ENCODE measurements around the gene PRKCZ.
"Not testable (repeated sequence)": the region's sequence is repeated elsewhere in the genome, so short reads cannot be mapped to it uniquely, and the experiment has no call there.

PRKCZ gene

DNA sequence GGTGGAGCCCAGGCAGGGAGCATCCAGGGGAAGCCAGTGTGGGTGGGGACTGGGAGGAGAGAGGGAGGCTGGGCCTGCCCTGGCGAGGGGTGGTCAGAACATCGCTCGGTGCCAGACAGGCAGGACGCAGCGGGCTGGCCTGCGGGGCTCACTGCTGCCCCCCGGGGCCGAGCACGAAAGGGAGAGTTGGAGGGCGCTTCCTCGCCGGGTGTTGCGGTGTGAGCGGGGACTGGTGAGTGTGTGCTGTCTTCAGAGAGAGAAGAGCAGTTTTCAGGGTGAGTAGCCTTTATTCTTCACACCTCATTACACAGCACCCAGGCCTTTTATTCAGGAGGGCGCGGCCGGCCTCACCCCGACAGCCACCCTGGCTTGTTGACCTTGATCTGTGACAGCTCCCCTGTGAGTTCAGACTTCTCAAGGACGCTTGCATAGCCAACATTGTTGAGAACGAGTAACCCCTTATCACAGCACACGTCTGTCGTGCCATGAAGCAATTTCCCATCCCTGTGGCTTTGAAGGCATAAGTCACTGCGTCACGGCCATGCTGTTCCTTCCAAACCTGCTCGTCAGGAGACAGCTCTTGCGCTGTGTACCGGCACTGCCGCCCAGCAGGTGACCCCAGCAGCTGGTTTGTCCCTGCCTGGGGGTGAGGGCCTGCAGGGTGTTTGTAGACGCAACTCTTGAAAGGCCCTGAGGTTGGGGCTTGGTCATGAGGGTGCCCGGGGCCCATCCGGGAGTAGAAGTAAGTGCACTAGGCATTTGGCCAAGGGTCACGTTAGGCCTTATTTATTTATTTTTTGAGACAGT is 54.6 kb downstream of the PRKCZ start:
- DNase-seq: no peak

DNA sequence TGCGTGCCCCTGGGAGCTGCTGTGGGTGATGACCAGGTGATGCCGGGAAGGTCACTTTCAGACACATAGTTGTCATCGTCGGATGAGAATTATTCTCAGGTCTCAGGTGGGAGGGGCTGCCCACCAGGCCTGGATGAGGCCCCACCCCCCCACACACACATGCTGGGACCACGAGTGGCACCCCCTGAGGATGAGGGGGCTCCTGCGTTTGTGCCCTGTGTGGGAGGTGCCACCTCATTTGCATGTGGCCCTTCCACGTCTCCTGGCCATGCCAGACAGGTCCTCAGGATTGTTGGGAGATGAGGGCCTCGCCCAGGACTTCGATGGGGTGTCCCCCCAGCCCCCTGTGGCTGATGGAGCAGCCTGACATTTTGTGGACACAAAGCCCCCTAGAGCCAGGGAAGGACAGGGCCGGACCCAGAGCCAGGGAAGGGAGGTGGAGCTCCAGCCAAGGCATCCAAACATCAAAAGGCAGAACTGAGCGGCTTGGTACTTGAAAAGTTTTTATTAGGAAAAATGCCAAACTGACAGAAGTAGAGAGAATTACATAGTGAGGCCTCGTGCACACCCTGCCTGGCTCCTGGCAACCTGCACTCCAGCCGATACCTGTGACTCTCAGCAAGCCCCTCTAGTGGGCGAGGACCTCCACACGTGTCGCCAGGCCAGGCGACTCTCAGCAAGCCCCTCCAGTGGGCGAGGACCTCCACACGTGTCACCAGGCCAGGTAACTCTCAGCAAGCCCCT is 55.7 kb downstream of the PRKCZ start:
- no peak for DNase-seq

DNA sequence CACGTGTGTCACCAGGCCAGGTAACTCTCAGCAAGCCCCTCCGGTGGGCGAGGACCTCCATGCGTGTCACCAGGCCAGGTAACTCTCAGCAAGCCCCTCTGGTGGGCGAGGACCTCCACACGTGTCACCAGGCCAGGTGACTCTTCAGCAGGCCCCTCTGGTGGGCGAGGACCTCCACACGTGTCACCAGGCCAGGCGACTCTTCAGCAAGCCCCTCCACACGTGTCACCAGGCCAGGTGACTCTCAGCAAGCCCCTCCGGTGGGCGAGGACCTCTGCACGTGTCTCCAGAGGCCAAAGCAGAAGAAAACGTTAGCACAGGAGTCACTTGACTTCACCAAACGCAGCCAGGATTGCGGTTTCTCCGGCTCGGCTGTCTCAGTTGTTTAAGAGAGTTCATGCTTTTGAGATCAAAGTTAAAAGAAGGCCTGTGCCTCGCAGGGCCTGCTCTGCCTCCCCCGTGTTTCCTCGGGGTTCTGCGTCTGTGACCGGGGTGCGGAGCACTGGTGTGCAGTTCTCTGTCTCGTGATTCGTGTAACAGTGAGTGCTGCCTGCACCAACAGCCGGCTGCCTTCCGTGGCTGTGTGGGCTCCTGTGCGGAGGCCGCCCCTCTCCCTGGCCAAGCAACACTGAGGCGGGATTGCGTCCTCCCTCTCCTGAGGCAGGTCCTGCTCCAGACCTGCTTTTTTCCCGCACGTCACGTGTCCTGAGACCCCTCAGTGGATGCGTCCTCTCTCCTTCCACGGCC is 56.6 kb downstream of the PRKCZ start:
- DNase-seq: no peak

DNA sequence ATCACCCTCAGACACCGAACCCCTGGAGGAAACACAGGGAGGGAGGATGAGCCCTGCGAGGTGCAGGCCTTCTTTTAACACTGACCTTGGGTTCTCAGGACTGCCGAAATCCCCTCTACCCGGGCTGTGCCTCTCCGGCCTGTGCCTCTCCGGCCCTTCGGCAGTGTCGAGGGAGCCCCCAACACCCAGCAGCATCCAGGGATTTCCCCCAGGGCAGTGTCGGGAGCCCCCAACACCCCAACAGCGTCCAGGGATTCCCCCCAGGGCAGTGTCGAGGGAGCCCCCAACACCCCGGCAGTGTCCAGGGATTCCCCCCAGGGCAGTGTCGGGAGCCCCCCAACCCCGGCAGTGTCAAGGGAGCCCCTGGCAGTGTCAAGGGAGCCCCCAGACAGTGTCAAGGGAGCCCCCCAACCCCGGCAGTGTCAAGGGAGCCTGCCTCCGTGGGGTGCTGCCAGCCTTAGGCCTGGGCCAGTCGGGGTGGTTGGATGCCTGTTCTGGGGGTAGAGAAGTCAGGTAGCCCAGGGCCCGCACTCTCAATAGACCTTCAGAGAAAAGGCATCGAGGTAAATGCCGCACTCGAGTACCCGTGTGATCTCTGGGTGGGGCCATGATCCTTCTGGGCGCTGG is 57.5 kb downstream of the PRKCZ start:
- no peak for DNase-seq

DNA sequence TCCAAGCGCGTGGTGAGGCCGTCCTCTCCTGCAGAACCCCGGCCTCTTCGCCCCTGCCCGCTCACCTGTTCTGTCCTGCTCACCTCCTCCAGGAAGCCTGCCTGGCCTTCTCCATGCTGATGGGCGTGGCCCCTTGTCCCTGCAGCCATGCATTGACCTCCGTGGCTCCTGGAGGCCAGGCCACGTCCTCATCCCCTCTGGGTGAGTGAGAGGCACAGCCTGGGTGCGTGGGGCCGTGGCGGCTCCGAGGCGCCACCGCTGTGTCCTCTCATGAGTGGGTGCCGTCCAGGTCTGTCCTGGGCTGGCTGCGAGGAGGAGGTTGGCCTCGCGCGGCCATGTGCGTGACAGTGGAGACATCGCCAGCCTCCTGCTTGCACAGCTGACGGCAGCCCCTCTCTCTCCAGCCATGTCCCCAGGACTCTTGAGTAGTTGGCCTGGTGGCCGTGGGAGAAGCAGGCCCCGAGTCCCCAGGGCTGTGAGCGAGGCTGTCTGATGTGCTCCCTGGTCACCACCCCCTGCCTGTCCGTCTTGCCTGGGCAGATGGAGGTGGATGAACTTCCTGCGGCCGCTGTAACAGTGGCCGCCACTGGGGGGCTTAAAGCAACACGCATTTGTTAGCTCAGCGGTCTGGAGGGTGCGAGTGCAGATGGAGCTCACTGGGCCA is 58.1 kb downstream of the PRKCZ start:
- no peak for DNase-seq

DNA sequence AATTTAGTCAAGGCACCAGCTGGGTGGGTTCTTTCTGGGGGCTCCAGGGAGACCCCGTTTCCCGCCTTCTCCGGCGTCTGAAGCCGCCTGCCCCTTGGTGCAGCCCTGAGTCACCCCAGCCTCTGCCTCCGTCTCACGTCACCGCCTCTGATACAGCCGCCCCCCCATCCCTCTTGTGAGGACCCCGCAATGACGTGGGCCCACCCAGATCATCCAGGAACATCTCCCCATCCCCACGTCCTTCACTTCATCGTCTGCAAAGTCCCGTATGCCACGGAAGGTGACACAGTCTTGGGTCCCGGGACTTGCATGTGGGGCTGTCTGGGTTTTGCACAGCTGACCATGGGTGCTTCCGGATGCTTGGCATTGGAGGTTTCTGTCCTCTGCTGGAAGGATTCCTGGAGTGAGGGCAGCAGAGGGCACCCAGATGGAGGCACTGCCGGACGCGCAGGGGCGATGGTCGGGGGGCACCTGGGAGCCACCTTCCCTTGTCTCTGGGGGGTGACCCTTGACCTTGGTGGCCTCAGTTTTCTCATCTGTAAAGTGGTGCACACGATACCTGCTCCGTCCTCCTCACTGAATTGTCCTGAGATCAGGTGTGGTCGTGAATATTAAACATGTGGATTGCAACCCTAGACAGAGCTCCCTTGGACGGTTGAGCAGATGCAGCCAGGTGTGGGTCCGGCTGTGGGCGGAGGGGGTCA is 58.8 kb downstream of the PRKCZ start:
- no peak for DNase-seq

DNA sequence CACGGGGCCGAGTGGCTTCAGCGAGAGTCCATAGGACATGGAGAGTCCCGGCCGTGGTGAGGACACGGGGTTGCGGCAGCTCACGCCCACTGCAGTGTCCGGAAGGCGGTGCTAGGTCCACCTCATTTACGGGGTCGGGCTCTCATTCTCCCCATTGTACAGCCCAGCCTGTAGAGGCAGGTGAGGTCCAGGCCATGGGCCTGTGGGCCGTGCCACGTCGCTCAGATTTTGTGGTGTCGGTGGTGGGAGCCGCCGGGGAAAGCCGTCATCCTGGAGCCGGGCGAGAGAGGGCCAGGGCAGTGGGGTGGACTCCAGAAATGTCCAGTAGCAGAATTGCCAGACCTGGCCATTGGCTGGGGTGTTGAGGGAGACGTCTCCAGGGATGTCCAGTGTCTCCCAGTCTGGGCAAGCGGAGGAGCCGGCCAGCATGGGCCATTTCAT is 59.4 kb downstream of the PRKCZ start:
- DNase-seq: no peak

DNA sequence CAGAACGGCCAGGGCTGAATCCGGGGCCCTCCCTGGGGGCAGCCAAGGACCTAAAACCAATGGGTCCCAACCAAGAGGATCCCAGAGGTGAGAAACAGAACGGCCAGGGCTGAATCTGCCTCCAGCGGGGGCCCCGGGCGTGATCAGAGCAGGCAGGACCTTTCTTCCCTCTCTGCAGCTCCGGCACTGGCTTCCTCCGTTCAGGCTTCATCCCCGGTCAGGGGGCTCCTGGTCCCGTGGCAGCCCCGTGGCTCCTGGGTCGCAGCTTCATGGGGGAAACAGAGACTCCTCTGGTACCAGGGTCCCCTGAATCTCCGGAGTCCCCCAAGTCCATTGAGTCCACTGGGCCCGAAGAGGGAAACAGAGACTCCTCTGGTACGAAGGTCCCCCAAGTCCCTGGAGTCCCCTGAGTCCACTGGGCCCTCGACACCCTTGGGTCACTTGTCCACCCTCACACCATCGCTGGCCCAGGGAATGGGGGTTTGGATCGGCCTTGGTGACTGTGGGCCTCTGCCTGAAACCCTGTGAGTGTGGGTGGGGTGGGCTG is 60.1 kb downstream of the PRKCZ start:
- DNase-seq: no peak

DNA sequence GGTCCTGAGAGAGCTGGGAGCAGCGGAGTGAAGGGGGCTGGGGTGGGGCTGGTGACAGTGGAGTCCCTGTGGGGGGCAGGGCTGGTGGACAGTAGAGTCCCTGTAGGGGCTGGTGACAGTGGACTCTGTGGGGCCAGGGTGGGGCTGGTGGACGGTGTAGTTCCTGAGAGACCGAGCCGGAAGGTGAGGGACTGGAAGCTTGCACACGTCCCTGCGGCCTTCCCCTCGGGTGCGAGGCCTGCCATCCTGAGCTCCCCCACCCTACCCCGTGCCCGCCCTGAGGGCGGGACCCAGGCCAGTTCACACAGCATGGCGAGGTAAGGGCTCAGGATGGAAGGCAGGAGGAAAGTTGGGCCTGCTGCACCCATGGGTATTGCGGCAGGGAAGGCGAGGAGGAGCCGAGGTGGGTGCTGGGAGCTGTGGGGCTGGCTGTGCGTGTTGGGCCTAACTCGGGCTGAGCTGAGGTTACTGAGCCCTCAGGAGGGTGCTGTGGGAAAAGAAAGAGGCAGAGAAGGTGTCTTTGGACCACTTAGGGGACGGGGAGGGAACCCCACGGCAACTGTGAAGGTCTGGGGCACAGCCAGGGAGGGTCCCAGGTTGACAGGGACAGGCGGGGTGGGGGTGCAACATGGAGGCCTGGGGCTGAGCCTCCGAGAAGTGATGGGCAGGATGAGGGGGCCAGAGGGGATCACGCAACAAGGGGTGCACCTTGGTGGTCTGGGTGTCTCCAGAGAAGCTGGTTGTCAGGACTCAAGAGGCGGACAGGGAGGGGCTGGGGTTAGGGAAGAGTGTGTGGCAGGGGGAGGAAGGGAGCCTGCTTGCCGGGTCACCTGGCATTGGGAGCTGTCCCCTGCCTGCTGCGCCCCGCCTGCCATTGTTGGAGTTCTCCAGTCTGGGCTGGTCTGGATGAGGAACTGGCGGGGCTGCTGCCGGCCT is 60.8 kb downstream of the PRKCZ start:
- DNase-seq: no peak

DNA sequence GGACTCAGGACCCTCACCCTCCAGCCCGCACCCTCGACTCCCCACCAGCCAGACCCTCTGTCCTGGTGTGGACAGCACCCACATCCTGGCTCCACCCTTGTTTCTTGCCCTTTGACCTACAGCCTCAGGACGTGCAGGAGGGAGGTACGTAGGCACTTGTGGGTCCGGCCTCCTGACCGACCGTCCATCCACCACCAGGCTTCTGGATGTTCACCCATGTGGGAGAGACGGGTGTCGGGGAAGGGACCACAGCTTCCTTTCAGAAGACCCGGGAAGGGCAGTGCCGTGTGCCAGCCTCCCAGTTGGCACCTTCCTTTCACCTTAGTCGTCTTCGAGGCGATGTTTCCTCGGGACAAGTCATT is 61.4 kb downstream of the PRKCZ start:
- no peak for DNase-seq

DNA sequence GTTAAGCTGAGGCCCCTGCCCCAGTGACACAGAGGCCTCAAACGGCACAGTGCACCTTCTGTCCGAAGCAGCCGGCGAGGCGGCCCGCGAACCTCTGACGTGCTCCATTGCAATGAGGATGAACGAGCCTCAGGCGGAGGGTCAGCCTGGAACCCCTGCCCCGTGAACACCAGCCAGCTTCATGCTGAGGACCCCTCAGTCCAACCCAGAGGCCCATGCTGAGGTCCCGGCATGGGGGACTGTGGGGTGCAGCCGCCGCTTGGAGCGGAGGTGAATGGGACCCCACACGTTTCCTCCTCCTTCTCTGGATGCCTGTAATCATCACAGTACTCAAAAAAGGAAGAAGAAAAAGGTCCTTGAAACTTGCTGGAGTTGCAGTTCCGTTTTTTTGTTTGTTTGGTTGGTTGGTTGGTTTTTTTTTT is 62.1 kb downstream of the PRKCZ start:
- DNase-seq: no peak

DNA sequence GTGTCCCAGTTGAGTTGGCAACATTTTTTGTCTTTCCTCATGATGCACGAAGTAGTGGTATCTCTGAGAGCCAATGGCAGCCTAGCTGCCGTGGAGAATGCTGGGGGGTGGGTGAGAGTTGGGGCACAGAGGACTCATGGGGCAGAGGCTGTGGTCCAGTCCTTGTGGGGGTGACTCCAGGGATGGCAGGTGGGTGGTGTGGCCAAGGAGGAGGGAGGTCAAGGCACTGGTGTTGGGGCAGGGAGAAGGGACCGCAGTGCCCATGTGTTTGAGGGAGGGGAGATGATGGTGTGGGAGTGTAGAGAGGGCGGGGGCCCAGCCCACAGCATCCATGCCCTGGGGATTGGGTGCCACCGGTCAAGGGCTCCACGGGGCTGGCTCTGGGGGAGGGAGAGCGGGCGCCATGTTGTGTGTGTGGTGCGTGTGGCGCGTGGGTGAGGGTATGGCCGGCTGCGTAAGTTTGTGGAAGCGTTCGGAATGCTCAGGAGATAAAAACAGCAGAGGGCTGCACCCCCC is 63.5 kb downstream of the PRKCZ start:
- DNase-seq: no peak

DNA sequence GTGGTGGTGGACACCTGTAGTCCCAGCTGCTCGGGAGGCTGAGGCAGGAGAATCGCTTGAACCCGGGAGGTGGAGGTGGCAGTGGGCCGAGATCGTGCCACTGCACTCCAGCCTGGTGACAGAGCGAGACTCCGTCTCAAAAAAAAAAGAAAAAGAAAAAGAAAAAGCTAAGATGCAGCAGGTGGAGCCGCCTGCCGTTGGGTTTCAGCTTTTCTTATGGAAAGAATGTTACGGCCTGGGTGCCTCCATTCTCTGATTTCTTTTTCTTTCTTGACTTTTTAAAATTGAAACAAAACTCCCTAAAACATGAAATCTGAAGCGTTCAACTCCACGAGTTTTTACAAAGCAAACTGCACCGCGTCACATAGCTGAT is 64.4 kb downstream of the PRKCZ start:
- DNase-seq: not testable (repeated sequence)

DNA sequence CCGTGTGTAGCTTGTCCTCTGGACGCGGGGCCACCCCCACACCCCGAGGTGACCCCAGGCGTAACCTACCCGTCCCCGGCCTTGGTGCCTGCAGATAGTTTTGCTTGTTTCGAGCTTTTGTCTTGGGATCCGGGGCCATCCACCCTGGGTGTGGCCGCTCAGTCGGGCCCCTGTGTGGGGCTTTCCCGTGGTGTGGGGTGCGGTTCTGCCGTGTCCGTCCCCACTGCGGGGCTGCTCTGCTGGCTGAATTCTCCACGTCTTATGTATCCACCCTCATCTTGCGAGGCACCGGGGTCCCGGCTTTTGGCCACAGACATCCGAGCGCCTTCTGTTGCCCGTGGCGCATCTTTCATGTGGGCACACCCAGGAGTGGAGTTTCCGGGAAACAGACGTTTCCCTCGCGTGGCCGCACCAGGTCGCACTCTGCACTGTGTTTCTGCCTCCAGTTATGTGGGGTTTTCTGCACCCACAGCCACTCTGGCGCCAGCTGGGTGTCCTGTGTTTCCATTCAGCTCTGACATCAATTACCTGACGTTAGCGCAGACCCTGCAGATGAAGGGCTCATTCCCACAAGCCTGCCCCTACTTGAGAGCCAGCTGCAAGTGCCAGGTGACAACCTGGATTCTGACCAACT is 64.9 kb downstream of the PRKCZ start:
- no peak for DNase-seq

DNA sequence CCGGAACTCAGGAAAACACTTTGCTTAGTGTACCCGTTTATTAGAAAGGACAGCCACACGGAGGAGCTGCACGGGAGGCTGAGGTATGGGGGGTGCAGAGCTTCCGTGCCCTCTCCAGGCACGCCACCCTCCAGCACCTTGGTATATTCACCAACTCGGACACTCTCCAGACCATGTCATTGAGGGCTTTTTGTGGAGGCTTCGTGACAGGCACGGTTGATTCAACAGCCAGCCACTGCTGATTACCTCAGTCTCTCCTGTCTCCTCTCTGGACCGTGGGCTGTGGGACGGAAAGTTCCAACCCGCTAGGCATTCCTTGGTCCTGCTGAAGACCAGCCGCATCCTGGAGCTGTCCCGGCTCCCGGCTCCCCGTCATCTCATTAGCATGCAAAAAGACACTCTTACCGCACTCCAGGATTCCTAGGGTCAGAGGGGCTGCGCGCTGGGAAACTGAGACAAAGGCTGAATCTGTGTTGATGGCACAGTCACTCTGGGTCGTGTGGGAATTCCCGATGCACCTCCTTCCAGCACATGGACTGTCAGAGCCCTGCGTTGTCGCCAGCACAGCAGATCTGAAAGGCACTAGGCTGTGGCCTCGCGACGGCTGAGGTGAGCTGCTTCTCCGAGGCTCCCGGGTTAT is 65.6 kb downstream of the PRKCZ start:
- no peak for DNase-seq

DNA sequence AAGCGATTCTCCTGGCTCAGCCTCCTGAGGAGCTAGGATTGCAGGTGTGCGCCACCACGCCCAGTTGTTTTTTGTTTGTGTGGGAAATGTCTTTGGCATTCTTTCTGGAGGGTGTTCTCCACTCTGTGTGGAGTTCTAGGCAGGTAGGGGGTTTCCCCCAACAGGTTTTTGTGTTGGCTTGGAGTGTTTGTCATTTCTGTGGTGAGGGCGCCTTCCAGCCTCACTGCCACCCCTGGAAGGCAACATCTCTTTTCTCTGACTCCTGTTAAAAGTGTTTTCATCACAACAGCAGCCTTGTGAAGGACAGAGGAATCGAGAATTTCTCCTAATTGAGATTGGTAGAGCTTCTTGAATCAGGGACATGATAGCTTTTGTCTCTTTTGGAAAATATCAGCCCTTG is 69.7 kb downstream of the PRKCZ start:
- DNase-seq: no peak

DNA sequence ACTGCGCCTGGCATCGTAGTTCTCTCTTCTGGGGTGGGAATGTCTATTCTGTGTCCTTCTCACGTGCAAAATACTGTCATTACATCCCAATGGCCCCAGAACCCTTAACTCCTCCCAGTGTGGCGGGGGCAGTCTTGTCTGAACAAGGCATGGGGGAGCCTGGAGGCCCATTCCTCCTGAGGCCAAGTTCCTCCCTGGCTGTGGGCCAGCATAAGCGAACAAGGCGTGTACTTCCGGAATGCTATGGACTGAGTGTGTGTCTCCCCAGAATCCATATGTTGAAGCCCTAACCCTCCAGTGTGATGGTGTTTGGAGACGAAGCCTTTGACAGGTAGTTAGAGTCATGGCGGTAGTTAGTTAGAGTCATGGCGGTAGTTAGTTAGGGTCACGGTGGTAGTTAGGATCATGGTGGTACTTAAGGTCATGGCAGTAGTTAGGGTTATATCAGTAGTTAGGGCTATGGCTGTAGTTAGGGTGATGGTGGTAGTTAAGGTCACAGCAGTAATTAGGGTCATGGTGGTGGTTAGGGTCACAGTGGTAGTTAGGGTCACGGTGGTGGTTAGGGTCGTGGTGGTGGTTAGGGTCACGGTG is 71.0 kb downstream of the PRKCZ start:
- DNase-seq: no peak

DNA sequence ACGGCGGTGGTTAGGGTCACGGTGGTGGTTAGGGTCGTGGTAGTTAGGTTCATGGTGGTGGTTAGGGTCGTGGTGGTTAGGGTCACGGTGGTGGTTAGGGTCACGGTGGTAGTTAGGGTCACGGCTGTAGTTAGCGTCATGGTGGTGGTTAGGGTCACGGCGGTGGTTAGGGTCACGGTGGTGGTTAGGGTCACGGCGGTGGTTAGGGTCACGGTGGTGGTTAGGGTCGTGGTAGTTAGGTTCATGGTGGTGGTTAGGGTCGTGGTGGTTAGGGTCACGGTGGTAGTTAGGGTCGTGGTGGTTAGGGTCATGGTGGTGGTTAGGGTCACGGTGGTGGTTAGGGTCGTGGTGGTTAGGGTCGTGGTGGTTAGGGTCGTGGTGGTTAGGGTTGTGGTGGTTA is 71.6 kb downstream of the PRKCZ start:
- DNase-seq: not testable (repeated sequence)

All from NCI-H446 (cell line).